Upper lobe of left lung (tissue), 4 donors: ENCODE data around the gene NR2F6.

Source experiments
- CTCF ChIP-seq, 6 experiments: fragments of 450-650 bp in 4 of 6; fragments of 200-600 bp in 2 of 6; sonication (generic) in 2 of 6; IDR thresholded peaks; one replicate each; pipeline ENCODE4 v1.5.1; 2016 to 2019; ENCODE audit warnings: antibody characterized with exemption in 6 of 6
- EP300 ChIP-seq, 4 donors: sonication (generic); formaldehyde crosslinking; IDR thresholded peaks; one replicate each; pipeline ENCODE4 v1.5.1; 2017; ENCODE audit warnings: antibody characterized with exemption in 4 of 4, control low read depth in 2 of 4
- POLR2A ChIP-seq, 4 donors: fragments of 450-650 bp; IDR thresholded peaks; one replicate each; pipeline ENCODE4 v1.5.1; 2016 to 2017; ENCODE audit warnings: antibody characterized with exemption in 4 of 4, mild to moderate bottlenecking in 2 of 4
- POLR2AphosphoS5 ChIP-seq, 2 donors: sonication (generic); formaldehyde crosslinking; IDR thresholded peaks; one replicate each; pipeline ENCODE4 v1.5.1; 2017; ENCODE audit warnings: antibody characterized with exemption in 2 of 2

- TF ChIP-seq CTCF (IDR thresholded peaks at IDR 0.05) (no peak), POLR2A (IDR thresholded peaks at IDR 0.05) (no peak), EP300 (IDR thresholded peaks at IDR 0.05) (no peak), POLR2AphosphoS5 (IDR thresholded peaks at IDR 0.05) (no peak)
These were observed 843 bp downstream of the NR2F6 start for GRCh38 chr19:17244618-17245534.
